SU-DHL-6 (cell line): ENCODE measurements around the gene ATP6V0A1.

Source experiments
- EZH2phosphoT487 ChIP-seq: fragments of 200-600 bp; sonication (generic), shearing (Covaris generic); conservative IDR thresholded peaks from 2 replicates; pipeline ENCODE4 v1.6.1; 2018; ENCODE audit warnings: mild to moderate bottlenecking, antibody characterized with exemption, low read length, moderate library complexity, mixed read lengths
- TF ChIP-seq, protein P1 (sequence below): fragments of 200-600 bp; sonication (generic); IDR thresholded peaks from one replicate; pipeline ENCODE4 v1.5.1; 2017; ENCODE audit warnings: antibody characterized with exemption, mild to moderate bottlenecking, low read length, moderate library complexity; ENCODE audit not compliant: insufficient read depth, poor library complexity, severe bottlenecking

DNA sequence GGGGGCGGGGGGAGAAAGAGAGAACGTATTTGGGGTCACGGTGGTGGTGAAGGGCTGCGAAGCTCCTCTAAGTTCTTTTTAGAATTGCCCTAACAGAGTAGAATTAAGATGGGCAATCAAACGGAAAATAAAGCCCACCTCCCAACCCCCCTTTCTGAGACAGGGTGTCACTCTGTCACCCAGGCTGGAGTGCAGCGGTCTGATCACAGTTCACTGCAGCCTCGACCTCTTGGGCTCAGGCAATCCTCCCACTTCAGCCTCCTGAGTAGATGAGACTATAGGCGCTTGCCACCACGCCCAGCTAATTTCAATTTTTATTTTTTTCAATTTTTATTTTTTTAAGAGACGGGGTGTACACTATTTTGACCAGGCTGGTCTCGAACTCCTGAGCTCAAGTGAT lies 34.9 kb upstream of the ATP6V0A1 start:
- TF ChIP-seq, protein P1, sequence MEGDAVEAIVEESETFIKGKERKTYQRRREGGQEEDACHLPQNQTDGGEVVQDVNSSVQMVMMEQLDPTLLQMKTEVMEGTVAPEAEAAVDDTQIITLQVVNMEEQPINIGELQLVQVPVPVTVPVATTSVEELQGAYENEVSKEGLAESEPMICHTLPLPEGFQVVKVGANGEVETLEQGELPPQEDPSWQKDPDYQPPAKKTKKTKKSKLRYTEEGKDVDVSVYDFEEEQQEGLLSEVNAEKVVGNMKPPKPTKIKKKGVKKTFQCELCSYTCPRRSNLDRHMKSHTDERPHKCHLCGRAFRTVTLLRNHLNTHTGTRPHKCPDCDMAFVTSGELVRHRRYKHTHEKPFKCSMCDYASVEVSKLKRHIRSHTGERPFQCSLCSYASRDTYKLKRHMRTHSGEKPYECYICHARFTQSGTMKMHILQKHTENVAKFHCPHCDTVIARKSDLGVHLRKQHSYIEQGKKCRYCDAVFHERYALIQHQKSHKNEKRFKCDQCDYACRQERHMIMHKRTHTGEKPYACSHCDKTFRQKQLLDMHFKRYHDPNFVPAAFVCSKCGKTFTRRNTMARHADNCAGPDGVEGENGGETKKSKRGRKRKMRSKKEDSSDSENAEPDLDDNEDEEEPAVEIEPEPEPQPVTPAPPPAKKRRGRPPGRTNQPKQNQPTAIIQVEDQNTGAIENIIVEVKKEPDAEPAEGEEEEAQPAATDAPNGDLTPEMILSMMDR: no peak
- TF ChIP-seq EZH2phosphoT487: no peak
